NCI-H1105 treated with DMSO at 0.1 percent for 48 hours (cell line): ENCODE data around the gene RMND5B.
"Not testable (repeated sequence)": the region's sequence is repeated elsewhere in the genome, so short reads cannot be mapped to it uniquely, and the experiment has no call there.

Experiments used
- DNase-seq: peaks from one replicate; lab custom pipeline; 2025; lab: John Stamatoyannopoulos, UW

RMND5B gene, protein sequence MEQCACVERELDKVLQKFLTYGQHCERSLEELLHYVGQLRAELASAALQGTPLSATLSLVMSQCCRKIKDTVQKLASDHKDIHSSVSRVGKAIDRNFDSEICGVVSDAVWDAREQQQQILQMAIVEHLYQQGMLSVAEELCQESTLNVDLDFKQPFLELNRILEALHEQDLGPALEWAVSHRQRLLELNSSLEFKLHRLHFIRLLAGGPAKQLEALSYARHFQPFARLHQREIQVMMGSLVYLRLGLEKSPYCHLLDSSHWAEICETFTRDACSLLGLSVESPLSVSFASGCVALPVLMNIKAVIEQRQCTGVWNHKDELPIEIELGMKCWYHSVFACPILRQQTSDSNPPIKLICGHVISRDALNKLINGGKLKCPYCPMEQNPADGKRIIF

DNA sequence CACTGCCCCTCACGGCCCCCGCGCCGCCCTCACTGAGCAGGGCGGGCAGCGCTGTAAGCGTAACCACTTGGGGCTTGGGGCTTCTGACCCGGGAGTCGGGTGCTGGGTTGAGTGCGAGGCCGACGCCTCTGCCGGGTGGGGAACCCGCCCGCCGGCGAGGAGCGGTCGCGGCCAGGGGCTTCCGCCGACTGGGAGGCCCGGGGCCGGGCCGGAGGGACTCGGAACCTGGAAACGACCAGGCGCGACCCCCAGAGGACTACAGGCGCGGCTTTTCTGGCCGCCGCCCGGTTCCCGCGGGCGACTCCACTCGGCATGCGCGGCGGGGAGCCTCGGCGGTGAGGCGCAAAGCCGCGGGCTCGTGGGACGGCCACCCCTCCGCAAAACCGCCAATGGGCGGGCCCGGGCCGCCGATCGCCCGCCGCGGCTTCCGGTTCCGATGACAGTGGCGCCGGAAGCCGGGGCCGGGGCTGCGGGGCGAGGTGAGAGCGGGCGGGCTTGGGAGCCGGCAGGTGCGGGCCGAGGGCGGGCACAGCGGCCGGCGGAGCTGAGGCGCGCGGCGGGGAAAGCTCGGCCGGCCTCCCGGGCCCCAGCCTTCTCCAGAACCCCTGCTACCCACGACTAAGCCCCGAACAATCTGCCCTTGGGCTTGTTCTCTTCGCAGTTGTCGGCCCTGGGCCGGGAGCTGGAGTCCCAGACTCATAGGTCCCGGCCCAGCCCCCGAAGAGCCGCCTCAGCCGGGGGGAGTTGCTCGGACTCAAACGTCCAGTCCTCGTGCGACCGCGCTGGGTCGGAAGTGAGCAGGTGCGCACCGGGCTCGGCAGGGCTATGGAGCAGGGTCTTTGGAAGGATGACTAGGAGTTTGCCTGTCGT lies at the start of gene RMND5B:
Gene RMND5B (plus strand): TSS at position 439 of the 870 bp plus-strand sequence. CDS start 7,106 bp downstream, outside the sequence.
- DNase-seq: peak; percentile 56

- no peak for DNase-seq
Observed at GRCh38 chr5:178081571-178082243, 49.1 kb upstream of the RMND5B start.

GRCh38 chr5:178083922-178084321 lies 46.9 kb upstream of the RMND5B start:
- DNase-seq: no peak

- no peak for DNase-seq
Observed at GRCh38 chr5:178085316-178085715, 45.5 kb upstream of the RMND5B start.

- DNase-seq: no peak
Observed at GRCh38 chr5:178086266-178086665, 44.5 kb upstream of the RMND5B start.

DNA sequence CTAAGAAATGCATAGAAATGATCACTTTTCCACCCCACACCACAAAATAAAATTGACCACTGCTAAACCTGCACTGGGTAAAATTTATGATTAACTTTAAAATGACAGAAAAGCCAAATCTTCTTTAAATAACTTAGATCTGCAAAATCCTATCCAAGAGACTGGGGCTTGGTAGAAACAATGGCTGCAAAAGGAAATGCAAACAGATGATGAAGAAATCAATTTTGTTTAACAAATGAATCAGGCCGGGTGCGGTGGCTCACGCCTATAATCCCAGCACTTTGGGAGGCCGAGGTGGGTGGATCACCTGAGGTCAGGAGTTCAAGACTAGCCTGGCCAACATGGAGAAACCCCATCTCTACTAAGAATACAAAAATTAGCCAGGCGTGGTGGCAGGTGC lies 43.6 kb upstream of the RMND5B start:
- not testable (repeated sequence) for DNase-seq

GRCh38 chr5:178090856-178091255 lies 40.0 kb upstream of the RMND5B start:
- no peak for DNase-seq

GRCh38 chr5:178093134-178093533 lies 37.7 kb upstream of the RMND5B start:
- DNase-seq: no peak

- no peak for DNase-seq
Observed at GRCh38 chr5:178094345-178094744, 36.5 kb upstream of the RMND5B start.

- DNase-seq: no peak
Observed at GRCh38 chr5:178098685-178099084, 32.1 kb upstream of the RMND5B start.

DNA sequence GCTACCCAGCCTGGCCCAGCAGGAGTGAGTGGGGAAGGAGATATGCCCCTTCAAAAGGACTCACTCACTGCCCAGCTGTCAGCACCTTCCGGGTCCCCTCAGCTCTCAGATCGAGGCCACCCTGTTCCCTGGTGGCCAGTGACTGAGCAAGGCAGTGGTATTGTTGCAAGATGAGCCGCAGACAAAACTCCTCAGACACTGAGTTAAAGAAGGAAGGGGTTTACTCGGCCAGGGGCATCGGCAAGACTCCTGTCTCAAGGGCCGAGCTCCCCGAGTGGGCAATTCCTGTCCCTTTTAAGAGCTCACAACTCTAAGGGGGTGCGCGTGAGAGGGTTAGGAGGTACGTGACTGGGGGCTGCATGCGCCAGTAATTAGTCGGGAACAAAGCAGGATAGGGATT lies 27.2 kb upstream of the RMND5B start:
- no peak for DNase-seq

DNA sequence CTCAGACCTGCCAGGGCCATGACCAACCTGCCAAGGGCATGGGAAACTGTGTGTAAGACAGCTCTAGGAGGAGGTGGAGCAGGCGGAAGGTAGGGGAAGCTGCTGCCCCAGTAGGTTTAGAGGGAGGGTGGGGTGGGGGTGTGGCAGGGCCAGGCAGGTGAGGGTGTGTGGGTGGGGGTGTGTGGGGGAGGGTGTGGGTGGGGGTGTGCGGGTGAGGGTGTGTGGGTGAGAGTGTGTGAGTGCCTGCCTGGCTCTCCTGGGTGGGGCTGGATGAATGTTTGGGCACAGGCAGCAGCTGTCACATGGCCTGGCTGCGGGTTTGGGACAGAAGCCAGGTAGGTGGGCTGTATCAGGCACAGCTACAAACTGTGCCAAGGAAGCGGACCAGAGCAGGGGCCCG lies 26.3 kb upstream of the RMND5B start:
- peak; percentile 4 for DNase-seq

DNA sequence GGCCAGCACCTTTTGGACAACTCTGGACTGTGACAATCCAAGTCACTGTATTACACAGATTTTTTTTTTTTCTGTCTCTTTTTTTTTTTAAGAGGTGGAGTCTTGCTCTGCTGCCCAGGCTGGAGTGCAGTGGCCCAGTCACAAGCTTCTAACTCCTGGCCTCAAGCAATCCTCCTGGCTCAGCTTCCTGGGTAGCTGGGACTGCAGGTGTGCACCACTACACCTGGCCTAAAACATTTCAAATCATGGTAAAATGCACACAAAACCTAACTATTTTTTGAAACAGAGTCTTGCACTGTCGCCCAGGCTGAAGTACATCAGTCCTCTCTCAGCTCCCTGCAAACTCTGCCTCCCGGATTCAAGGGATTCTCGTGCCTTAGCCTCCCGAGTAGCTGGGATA lies 24.7 kb upstream of the RMND5B start:
- no peak for DNase-seq

DNA sequence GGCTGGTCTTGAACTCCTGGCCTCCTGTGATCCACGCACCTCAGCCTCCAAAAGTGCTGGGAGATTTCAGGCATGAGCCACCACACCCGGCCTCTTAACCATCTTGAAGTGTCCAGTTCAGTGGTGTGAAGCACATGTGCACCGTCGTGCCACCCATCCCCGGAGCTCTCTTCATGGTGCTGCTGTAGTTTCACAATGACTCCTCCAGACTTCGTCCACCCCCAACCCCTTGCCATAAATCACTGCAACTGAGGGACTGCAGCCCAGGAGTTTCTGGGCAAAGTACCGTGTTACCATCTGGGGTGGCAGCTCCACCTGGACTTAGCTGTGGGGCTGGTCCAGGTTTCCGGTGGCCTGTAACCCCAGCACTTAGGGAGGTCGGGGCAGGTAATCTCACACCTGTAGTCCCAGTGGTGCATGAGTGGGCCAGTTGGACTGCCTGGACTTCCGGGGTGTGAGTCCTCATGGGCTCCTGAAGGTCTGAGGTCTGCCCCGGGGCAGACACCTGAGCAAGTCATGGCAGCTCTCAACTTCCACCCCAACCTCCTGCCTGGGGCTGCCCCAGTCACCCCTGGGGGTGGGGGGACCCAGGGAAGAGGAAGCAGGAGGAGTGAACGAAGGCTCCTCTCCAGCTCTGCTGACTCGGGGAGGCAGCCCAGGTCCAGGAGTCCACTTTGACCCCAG lies 24.1 kb upstream of the RMND5B start:
- DNase-seq: no peak

DNA sequence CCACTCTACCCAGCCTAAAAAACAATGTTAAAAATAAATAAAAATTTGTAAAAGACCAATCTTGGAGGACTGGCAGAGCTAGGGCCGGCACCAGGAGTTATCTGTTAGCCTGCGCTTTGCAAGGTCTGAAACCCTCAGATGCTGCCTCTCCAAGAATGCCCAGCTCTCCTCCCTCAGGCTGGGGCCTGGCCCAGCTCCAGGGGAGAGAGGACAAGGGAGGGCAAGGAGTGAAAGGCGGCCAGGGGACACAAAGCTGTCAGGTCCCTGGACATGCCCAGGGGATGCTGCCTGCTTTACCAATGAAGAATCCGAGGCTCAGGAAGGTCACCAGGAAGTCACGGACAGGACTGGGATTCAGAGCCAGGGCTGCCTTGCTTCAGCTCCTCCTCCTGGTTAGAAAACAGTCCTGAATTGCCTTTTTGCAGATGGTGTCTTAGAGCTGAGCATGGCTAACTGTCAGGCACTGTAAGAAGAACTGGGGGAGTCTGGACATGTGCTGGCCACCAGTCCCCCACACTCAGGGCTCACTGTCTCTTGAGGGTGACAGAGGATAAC lies 23.0 kb upstream of the RMND5B start:
- no peak for DNase-seq

- no peak for DNase-seq
Observed at GRCh38 chr5:178108446-178108845, 22.4 kb upstream of the RMND5B start.

DNA sequence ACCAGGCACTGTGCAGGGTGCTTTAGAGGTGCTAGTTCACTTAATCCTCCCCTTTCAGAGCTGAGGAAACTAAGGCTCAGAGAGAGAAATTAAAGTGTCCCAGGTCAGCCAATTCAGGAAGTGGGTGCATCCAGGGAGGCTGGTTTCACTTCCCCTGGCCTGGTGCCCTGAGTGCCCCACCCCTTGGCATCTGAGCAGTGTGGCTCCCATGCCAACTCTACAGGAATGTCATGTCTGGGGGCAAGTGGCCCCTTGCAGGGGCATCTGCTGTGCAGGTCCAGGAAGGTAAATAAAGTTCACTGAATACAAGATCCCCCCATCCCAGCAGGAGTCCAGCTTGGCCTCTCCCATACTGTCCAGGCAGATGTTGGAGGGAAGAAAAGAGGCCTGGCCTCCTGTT lies 21.8 kb upstream of the RMND5B start:
- no peak for DNase-seq

DNA sequence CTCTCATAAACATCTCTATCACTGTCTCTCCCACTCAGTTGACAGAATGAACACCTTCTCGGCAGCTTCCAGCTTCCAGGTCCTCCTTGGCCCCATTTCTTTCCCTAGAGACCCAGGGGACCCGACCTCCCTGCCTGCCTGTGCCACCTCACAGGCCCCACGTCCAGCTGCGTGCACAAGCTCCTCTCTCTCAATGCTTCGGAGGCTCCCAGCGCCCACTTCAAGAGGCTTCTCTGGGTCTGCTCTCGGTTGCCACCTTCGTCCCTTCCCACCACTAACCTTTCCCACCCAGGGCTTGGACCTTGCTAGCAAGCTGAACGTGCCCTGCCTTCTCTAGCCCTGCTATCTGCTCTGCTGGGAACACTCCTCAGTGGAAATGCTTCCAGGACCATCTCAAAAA lies 20.3 kb upstream of the RMND5B start:
- DNase-seq: no peak

DNA sequence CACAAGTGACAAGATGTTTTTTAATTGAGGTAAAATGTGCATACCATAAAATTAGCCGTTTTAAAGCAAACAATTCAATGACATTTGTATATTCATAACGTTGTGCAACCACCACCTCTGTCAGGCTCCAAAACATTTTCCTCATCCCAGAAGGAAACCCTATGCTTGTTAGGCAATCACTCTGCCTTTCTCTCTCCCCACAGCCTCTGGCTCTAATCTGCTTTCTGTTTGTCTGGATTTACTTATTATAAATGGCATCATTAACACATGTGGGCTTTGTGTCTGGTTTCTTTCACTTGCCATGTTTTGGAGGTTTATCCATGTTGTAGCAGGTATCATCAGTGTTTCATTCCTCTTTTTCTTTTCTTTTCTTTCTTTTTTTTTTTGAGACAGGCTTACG lies 18.9 kb upstream of the RMND5B start:
- no peak for DNase-seq

DNA sequence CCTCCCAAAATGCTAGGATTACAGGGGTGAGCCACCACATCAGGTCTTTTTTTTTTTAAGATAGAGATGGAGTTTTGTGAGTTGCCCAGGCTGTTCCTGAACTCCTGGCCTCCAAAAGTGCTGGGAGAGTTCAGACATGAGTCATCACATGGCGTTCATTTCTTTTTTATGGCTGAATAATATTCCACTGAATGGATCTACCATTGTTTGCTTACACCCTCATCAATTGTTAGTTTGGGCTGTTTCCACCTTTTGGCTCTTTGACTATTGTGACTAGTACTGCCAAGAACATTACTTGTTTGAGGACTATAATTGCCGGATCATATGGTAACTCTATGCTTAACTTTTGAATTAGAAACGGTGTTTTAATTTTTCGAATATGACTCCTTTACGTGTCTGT lies 18.3 kb upstream of the RMND5B start:
- no peak for DNase-seq

DNA sequence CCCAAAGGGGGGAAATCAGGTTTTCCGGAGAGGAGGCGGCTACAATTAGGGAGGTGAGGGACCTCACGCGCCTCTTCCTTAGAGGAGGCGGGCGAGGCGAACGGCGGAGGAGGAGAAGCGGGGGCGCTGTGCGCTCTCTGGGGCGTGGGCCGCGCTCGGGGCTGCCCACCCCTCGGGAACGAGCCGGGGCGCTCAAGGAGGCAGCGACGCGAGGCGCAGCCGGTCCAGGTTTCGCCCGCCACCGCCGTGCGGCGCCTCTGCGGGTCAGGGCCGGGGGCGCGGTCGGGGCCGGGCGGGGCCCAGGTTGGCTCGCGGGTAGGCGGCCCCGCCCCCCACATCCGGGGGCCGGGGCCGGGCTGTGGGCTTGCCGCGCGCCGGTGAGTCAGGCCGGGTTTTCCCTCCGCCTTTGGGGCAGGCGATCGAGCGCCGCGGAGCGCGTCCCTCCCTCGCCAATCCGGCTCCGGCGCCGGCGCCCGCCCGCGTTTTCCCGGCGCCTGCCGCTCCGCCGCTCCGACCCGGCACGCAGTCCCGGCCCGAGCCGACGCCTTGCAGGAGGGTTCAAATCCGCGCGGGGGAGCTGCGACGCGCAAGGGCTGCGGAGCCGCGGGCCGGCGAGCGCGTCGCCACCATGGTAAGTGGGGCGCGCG lies 17.6 kb upstream of the RMND5B start, which contains the start of gene N4BP3:
Gene N4BP3 (plus strand): TSS at position 392 of the 647 bp plus-strand sequence. CDS start 6,052 bp downstream, outside the sequence.
- peak; percentile 37 for DNase-seq
